Measurements from ENCODE around the gene ZDHHC24. TPM values are rescaled to one million over a fixed set of nuclear protein-coding genes. Genes with fewer than 3 reads are reported as not detected.
A peak's percentile ranks its signal among the peaks of the same experiment; 100 is the strongest.
"Not testable (repeated sequence)": the region's sequence is repeated elsewhere in the genome, so short reads cannot be mapped to it uniquely, and the experiment has no call there.

The ZDHHC24 gene
- total and polyA plus RNA-seq, 7 donors, result 3.9 to 7.6 (median 5.5) TPM

- ATAC-seq, result no peak
- H3K4me3 ChIP-seq, result peak overlapping the region; percentile 2
- peak overlapping the region; percentile 89 for H3K27ac ChIP-seq
- peak; percentile 25 for TF ChIP-seq CTCF (IDR thresholded peaks at IDR 0.05)
- H3K27me3 ChIP-seq (ENCODE audit: insufficient read depth in 3 of 3, low read length in 2 of 3), result no peaks in the 10 kb centered on the region
- WGBS, 3 donors, result 38 to 50% (median 44%) methylated on average over 25 to 26 of the region's 26 CpGs
- intact Hi-C loops (cut with DNase I), result no loop called here
- peaks cover 33% of the 10 kb centered on the region for H3K4me1 ChIP-seq
- peaks cover 0 to 29% of the 10 kb centered on the region in 2 donors for H3K36me3 ChIP-seq (ENCODE audit: insufficient read depth in 1 of 2, low read depth in 1 of 2)
- H3K9me3 ChIP-seq, result no peaks in the 10 kb centered on the region
- DNase-seq, result peak in 1 of 2 donors; percentile 76
Observed at GRCh38 chr11:66543263-66544107, 2.4 kb downstream of the ZDHHC24 start.

GRCh38 chr11:66542362-66542761, 3.5 kb downstream of the ZDHHC24 start:
- no peak overlapping the region for H3K4me3 ChIP-seq
- H3K4me1 ChIP-seq, result peaks cover 27% of the 10 kb centered on the region
- peaks cover 0 to 29% of the 10 kb centered on the region in 2 donors for H3K36me3 ChIP-seq (ENCODE audit: insufficient read depth in 1 of 2, low read depth in 1 of 2)
- DNase-seq, result no peak
- WGBS, 3 donors, result 46 to 84% (median 57%) methylated on average over 10 of the region's 10 CpGs
- intact Hi-C loops (cut with DNase I), result no loop called here
- no peaks in the 10 kb centered on the region for H3K27me3 ChIP-seq (ENCODE audit: insufficient read depth in 3 of 3, low read length in 2 of 3)
- no peak for ATAC-seq
- H3K27ac ChIP-seq, result peak overlapping the region; percentile 36
- no peak for TF ChIP-seq CTCF (IDR thresholded peaks at IDR 0.05)
- no peaks in the 10 kb centered on the region for H3K9me3 ChIP-seq

- peak overlapping the region; percentile 36 for H3K27ac ChIP-seq
Observed at GRCh38 chr11:66541892-66542291, 4.0 kb downstream of the ZDHHC24 start.

GRCh38 chr11:66540598-66540997, 5.2 kb downstream of the ZDHHC24 start:
- DNase-seq; ATAC-seq; H3K27ac ChIP-seq; intact Hi-C loops (cut with DNase I); H3K27me3 ChIP-seq (ENCODE audit: insufficient read depth in 3 of 3, low read length in 2 of 3); H3K4me3 ChIP-seq; H3K9me3 ChIP-seq: not testable (repeated sequence)
- Histone ChIP-seq H3K36me3 (ENCODE audit: insufficient read depth in 1 of 2, low read depth in 1 of 2) (peaks cover 5 to 43% of the 10 kb centered on the region in 2 donors), H3K4me1 (peaks cover 20% of the 10 kb centered on the region)
- WGBS, 3 donors, result 51 to 78% (median 56%) methylated on average over 6 to 8 of the region's 8 CpGs

More at GRCh38 chr11:66541892-66542291, 4.0 kb downstream of the ZDHHC24 start:
- Histone ChIP-seq H3K4me1 (peaks cover 24% of the 10 kb centered on the region), H3K9me3 (no peaks in the 10 kb centered on the region), H3K27me3 (ENCODE audit: insufficient read depth in 3 of 3, low read length in 2 of 3) (no peaks in the 10 kb centered on the region), H3K36me3 (ENCODE audit: insufficient read depth in 1 of 2, low read depth in 1 of 2) (peaks cover 4 to 33% of the 10 kb centered on the region in 2 donors), H3K4me3 (no peak overlapping the region)
- intact Hi-C loops (cut with DNase I), result no loop called here
- WGBS, 3 donors, result 25 to 60% (median 38%) methylated on average over 4 of the region's 4 CpGs
- TF ChIP-seq CTCF (IDR thresholded peaks at IDR 0.05), result no peak
- ATAC-seq, result no peak
- no peak for DNase-seq

GRCh38 chr11:66539870-66540213, 6.0 kb downstream of the ZDHHC24 start:
- Histone ChIP-seq H3K9me3 (no peaks in the 10 kb centered on the region), H3K4me1 (peaks cover 14% of the 10 kb centered on the region), H3K36me3 (ENCODE audit: insufficient read depth in 1 of 2, low read depth in 1 of 2) (peaks cover 5 to 50% of the 10 kb centered on the region in 2 donors), H3K4me3 (no peak overlapping the region), H3K27me3 (ENCODE audit: insufficient read depth in 3 of 3, low read length in 2 of 3) (no peaks in the 10 kb centered on the region), H3K27ac (no peak overlapping the region)
- intact Hi-C loops (cut with DNase I), result no loop called here
- 83 to 95% (median 89%) methylated on average over 10 of the region's 10 CpGs for WGBS, 3 donors
- no peak for ATAC-seq
- no peak for TF ChIP-seq CTCF (IDR thresholded peaks at IDR 0.05)
- DNase-seq, result no peak

Data from psoas muscle (tissue), 8 donors.